HG03469 (cell line): Measurements from ENCODE around the gene KRTAP10-11.
"Not testable (repeated sequence)": the region's sequence is repeated elsewhere in the genome, so short reads cannot be mapped to it uniquely, and the experiment has no call there.

Experiments
- ATAC-seq: cut with Tn5 transposase; IDR thresholded peaks from one replicate; pipeline ENCODE4 v1.9.1; 2021; ENCODE audit warnings: mild to moderate bottlenecking, moderate library complexity, moderate number of reproducible peaks; ENCODE audit not compliant: unreplicated experiment

KRTAP10-11 gene

GRCh38 chr21:44658913-44659595 is 12.8 kb downstream of the KRTAP10-11 start:
- ATAC-seq = no peak

- ATAC-seq = not testable (repeated sequence)
Measured at GRCh38 chr21:44661567-44661966, 15.4 kb downstream of the KRTAP10-11 start.

- ATAC-seq = no peak
Measured at GRCh38 chr21:44664691-44665090, 18.5 kb downstream of the KRTAP10-11 start.

GRCh38 chr21:44666401-44667320 is 20.4 kb downstream of the KRTAP10-11 start, which contains the start of gene KRTAP12-2:
TSS of gene KRTAP12-2 (minus strand) at chr21:44666927. CDS start at chr21:44666886, 41 bp downstream.
- ATAC-seq = no peak

GRCh38 chr21:44667612-44668011 is 21.4 kb downstream of the KRTAP10-11 start:
- ATAC-seq = no peak

GRCh38 chr21:44670642-44671432 is 24.6 kb downstream of the KRTAP10-11 start:
- ATAC-seq = no peak

- ATAC-seq = no peak
Measured at GRCh38 chr21:44671911-44672310, 25.7 kb downstream of the KRTAP10-11 start.

- ATAC-seq = no peak
Measured at GRCh38 chr21:44677881-44678280, 31.7 kb downstream of the KRTAP10-11 start.

- ATAC-seq = no peak
Measured at GRCh38 chr21:44681152-44681551, 34.9 kb downstream of the KRTAP10-11 start.

- ATAC-seq = no peak
Measured at GRCh38 chr21:44681861-44682579, 35.8 kb downstream of the KRTAP10-11 start, which contains the start of gene KRTAP12-1. TSS of gene KRTAP12-1 (minus strand) at chr21:44682163. CDS start at chr21:44682123, 40 bp downstream.

GRCh38 chr21:44682580-44683151 is 36.5 kb downstream of the KRTAP10-11 start:
- ATAC-seq = no peak

GRCh38 chr21:44684077-44684476 is 37.9 kb downstream of the KRTAP10-11 start:
- ATAC-seq = no peak

GRCh38 chr21:44684483-44684882 is 38.3 kb downstream of the KRTAP10-11 start:
- ATAC-seq = no peak

- not testable (repeated sequence) for ATAC-seq
Measured at GRCh38 chr21:44685050-44685449, 38.8 kb downstream of the KRTAP10-11 start.

- no peak for ATAC-seq
Measured at GRCh38 chr21:44686000-44686781, 40.0 kb downstream of the KRTAP10-11 start.

- ATAC-seq = no peak
Measured at GRCh38 chr21:44686843-44687561, 40.8 kb downstream of the KRTAP10-11 start.

- no peak for ATAC-seq
Measured at GRCh38 chr21:44687671-44688070, 41.5 kb downstream of the KRTAP10-11 start.

GRCh38 chr21:44689740-44690139 is 43.5 kb downstream of the KRTAP10-11 start:
- ATAC-seq = not testable (repeated sequence)
